Hair follicle dermal papilla cell (primary cell): ENCODE data around the gene PPCS. TPM values are rescaled to one million over a fixed set of nuclear protein-coding genes. Genes with fewer than 3 reads are reported as not detected.

Source experiments
- small RNA-seq: library from RNA; depleted of rRNA; stranded (forward); fragments of <200 nt; gene quantifications from one replicate; pipeline ENCODE3, GENCODE V24; 2012
- total RNA-seq: library from RNA; depleted of rRNA; stranded (reverse); fragments of >200 nt; gene quantifications from 2 replicates; pipeline ENCODE4 v1.2.3, GENCODE V29; 2012

PPCS gene
- total RNA-seq, result 49.9 and 52.6 TPM in 2 replicates

GRCh38 chr1:42456010-42456753 lies at the start of gene PPCS, which contains the start of gene ZMYND12:
PPCS (plus strand) TSS chr1:42456543; CDS start chr1:42456566, 23 bp downstream.
ZMYND12 (minus strand) TSS chr1:42456022; CDS start chr1:42455997, 25 bp downstream.

GRCh38 chr1:42462828-42463763 lies 6.8 kb downstream of the PPCS start, which contains the start of gene CCDC30:
CCDC30 (plus strand) TSS chr1:42463286; CDS start chr1:42480552, 17,266 bp downstream.

Small RNA genes lying within 50 kb of the gene (small RNA-seq; reads per million reads assigned to genes)
- gene TMSB4XP1, result not detected

Other genes with a start within 250 kb of the PPCS start
- 40.6 and 40.8 TPM in 2 replicates for gene FOXJ3, start 121.3 kb upstream of the PPCS start, total RNA-seq
- gene RIMKLA, start 75.8 kb upstream of the PPCS start, total RNA-seq, result not detected in 2 replicates
- gene ZMYND12, start 521 bp upstream of the PPCS start, total RNA-seq, result 0.65 and 1.3 TPM in 2 replicates
- gene CCDC30, start 6.7 kb downstream of the PPCS start, total RNA-seq, result 1.3 and 1.6 TPM in 2 replicates
- gene PPIH, start 201.9 kb downstream of the PPCS start, total RNA-seq, result 6.2 and 9.6 TPM in 2 replicates
- 410 and 555 TPM in 2 replicates for gene YBX1, start 225.9 kb downstream of the PPCS start, total RNA-seq